K562 (cell line): ENCODE data around the gene FRMD5. TPM values are rescaled to one million over a fixed set of nuclear protein-coding genes. Genes with fewer than 3 reads are reported as not detected.

Source experiments
- ATAC-seq: fragments of 200-7000 bp; cut with Tn5 transposase; 3 replicates; pipeline ENCODE4 v1.9.1; 2020; ENCODE audit warnings: moderate library complexity
- BruUV-seq: library from RNA; stranded (reverse); fragments of 400-500 nt; replicated peaks from 2 replicates; lab custom pipeline; 2021; lab: Mats Ljungman, UMichigan
- CTCF ChIA-PET: fragments of 300-600 bp; formaldehyde crosslinking; extraction: SDS; loops from one replicate; lab custom pipeline; 2021; ENCODE audit warnings: low intra/inter-chr PET ratio; lab: Yijun Ruan, JAX
- POLR2A ChIA-PET: fragments of 300-600, 350-650 bp; sonication (Branson Sonifier 250); formaldehyde crosslinking; extraction: SDS; loops from one replicate; lab custom pipeline; 2021; ENCODE audit warnings: antibody characterized with exemption, inconsistent platforms; lab: Yijun Ruan, JAX
- DNase-seq, 4 experiments: peaks; one replicate each; pipeline versions ENCODE4 v3.0.0 to v3.0.0-alpha.2; 2011 to 2018; ENCODE audit warnings: low spot score in 3 of 4, mixed read lengths in 3 of 4; ENCODE audit errors: extremely low read depth in 1 of 4
- FAIRE-seq: peaks from 2 replicates; lab custom pipeline; 2011; peaks lifted over from hg19 to GRCh38; lab: Jason Lieb, UNC
- H2AFZ ChIP-seq: 2 replicates; pipeline ENCODE4 v1.6.0; 2011; ENCODE audit warnings: low read depth, low read length, control low read depth, inconsistent platforms
- H3K27ac ChIP-seq: fragments of 200-600 bp; 3 replicates; pipeline ENCODE4 v1.8.0; 2011; ENCODE audit warnings: low read depth, mild to moderate bottlenecking, control low read depth, inconsistent platforms, low read length, moderate library complexity, mixed read lengths; ENCODE audit errors: extremely low read depth
- H3K27me3 ChIP-seq, 2 experiments: fragments of 300-600 bp in 1 of 2; 2 replicates in 1 of 2; 3 replicates in 1 of 2; pipeline versions ENCODE4 v1.6.0 to v1.8.0; 2011; ENCODE audit warnings: inconsistent platforms in 2 of 2, low read length in 2 of 2, mild to moderate bottlenecking in 1 of 2, mixed read lengths in 1 of 2, moderate library complexity in 1 of 2; ENCODE audit not compliant: control insufficient read depth in 2 of 2, insufficient read depth in 2 of 2
- H3K36me3 ChIP-seq: fragments of 300-600 bp; 3 replicates; pipeline ENCODE4 v1.8.0; 2011; ENCODE audit warnings: mild to moderate bottlenecking, low read length, inconsistent platforms; ENCODE audit not compliant: control insufficient read depth, insufficient read depth
- H3K4me1 ChIP-seq, 2 experiments: fragments of 200-600 bp in 1 of 2; replicated peaks in 1 of 2; 2 replicates in 1 of 2; 3 replicates in 1 of 2; pipeline versions ENCODE4 v1.5.1 to v1.8.0; 2011; ENCODE audit warnings: inconsistent platforms in 2 of 2, low read length in 2 of 2, mild to moderate bottlenecking in 1 of 2, mixed read lengths in 1 of 2, moderate library complexity in 1 of 2; ENCODE audit not compliant: control insufficient read depth in 2 of 2, insufficient read depth in 2 of 2
- H3K4me2 ChIP-seq: 2 replicates; pipeline ENCODE4 v1.6.1; 2011; ENCODE audit warnings: low read length, control low read depth, inconsistent platforms, mixed read lengths; ENCODE audit not compliant: insufficient read depth
- H3K4me3 ChIP-seq: fragments of 200-600 bp; sonication (generic), shearing (Covaris generic); 2 replicates; pipeline ENCODE4 v1.5.1; 2016; ENCODE audit warnings: control low read depth, inconsistent platforms
- H3K79me2 ChIP-seq: fragments of 200-600 bp; 3 replicates; pipeline ENCODE4 v1.8.0; 2011; ENCODE audit warnings: low read length, inconsistent platforms; ENCODE audit not compliant: control insufficient read depth, insufficient read depth
- H3K9ac ChIP-seq, 2 experiments: 2 replicates each; pipeline versions ENCODE4 v1.6.0 to v1.6.1; 2011; ENCODE audit warnings: low read depth in 2 of 2, low read length in 2 of 2, control low read depth in 1 of 2, inconsistent platforms in 1 of 2, mild to moderate bottlenecking in 1 of 2, mixed read lengths in 1 of 2; ENCODE audit not compliant: insufficient read depth in 1 of 2
- H3K9me1 ChIP-seq: one replicate; pipeline ENCODE4 v1.6.0; 2011; ENCODE audit warnings: inconsistent platforms, mild to moderate bottlenecking, low read length, moderate library complexity; ENCODE audit not compliant: control insufficient read depth, insufficient read depth
- H3K9me3 ChIP-seq: replicated peaks from 2 replicates; pipeline ENCODE4 v1.5.1; 2011; ENCODE audit warnings: low read depth, low read length, inconsistent platforms; ENCODE audit not compliant: control insufficient read depth, insufficient read depth
- H4K20me1 ChIP-seq: replicated peaks from 2 replicates; pipeline ENCODE4 v1.6.1; 2011; ENCODE audit warnings: low read length, inconsistent platforms, mixed read lengths; ENCODE audit not compliant: control insufficient read depth, insufficient read depth
- CBFA2T2 ChIP-seq: fragments of 450-650 bp; conservative IDR thresholded peaks from 2 replicates; pipeline ENCODE4 v1.6.1; 2017; ENCODE audit warnings: mild to moderate bottlenecking
- ELF1 ChIP-seq: fragments of 200-800 bp; sonication (Bioruptor generic); IDR thresholded peaks from 2 replicates; pipeline ENCODE4 v1.6.1; 2016; ENCODE audit warnings: missing genetic modification characterization, missing compliant biosample characterization
- FOXP1 ChIP-seq: sonication (generic); formaldehyde crosslinking; IDR thresholded peaks from 2 replicates; pipeline ENCODE4 v1.8.0; 2022; ENCODE audit warnings: mild to moderate bottlenecking, missing genetic modification reagents
- HCFC1 ChIP-seq: IDR thresholded peaks from 2 replicates; pipeline ENCODE4 v1.6.1; 2012; ENCODE audit warnings: low read depth, low read length, improper control_type of control experiment
- HSF4 ChIP-seq: fragments of 250-450 bp; sonication (Bioruptor Pico); IDR thresholded peaks from 2 replicates; pipeline ENCODE4 v2.1.2; 2022; ENCODE audit warnings: mild to moderate bottlenecking, moderate library complexity, borderline replicate concordance
- KDM1A ChIP-seq, 2 experiments: fragments of 450-650 bp; IDR thresholded peaks; 2 replicates each; pipeline ENCODE4 v1.6.1; 2016; ENCODE audit warnings: mild to moderate bottlenecking in 2 of 2
- KHSRP ChIP-seq: fragments of 450-650 bp; IDR thresholded peaks from 2 replicates; pipeline ENCODE4 v1.6.1; 2017
- LCOR ChIP-seq: sonication (generic); formaldehyde crosslinking; IDR thresholded peaks from 2 replicates; pipeline ENCODE4 v1.8.0; 2022; ENCODE audit warnings: mild to moderate bottlenecking, missing genetic modification reagents
- THAP7 ChIP-seq: fragments of 250-450 bp; sonication (Bioruptor Pico); IDR thresholded peaks from 2 replicates; pipeline ENCODE4 v1.5.0; 2021
- ZC3H4 ChIP-seq: sonication (generic); formaldehyde crosslinking; IDR thresholded peaks from 2 replicates; pipeline ENCODE4 v1.9.0; 2021; ENCODE audit warnings: missing genetic modification reagents, borderline replicate concordance
- ZNF121 ChIP-seq: sonication (generic); formaldehyde crosslinking; conservative IDR thresholded peaks from 2 replicates; pipeline ENCODE4 v1.8.0; 2022; ENCODE audit warnings: missing genetic modification reagents
- ZNF274 ChIP-seq: IDR thresholded peaks from 2 replicates; pipeline ENCODE4 v1.6.1; 2011; ENCODE audit warnings: low read depth, mild to moderate bottlenecking, low read length, moderate library complexity, borderline replicate concordance
- WGBS: fragments of 100-300 bp; shearing (Covaris generic); methylation state at CpG from one replicate; pipeline ENCODE4 v1.1.6; 2016; ENCODE audit warnings: low coverage, mixed read lengths; ENCODE audit not compliant: insufficient coverage; ENCODE audit errors: missing lambda C conversion rate; 5-methylcytosine and 5-hydroxymethylcytosine counted together
- in situ Hi-C: fragments of 300-500 bp; cut with MboI; formaldehyde crosslinking; loops from 4 replicates; pipeline ENCODE4 v1.15.0; 2018; ENCODE audit warnings: inconsistent platforms, mixed read lengths
- intact Hi-C: fragments of 100-400 bp; cut with micrococcal nuclease; formaldehyde crosslinking; loops from 2 replicates; pipeline ENCODE4 v1.14.2; 2022
- polyA plus RNA-seq, 8 experiments: library from polyadenylated mRNA; depleted of rRNA in 4 of 8; stranded (reverse) in 5 of 8; unstranded in 3 of 8; fragments of >200 nt; fragmentation: Nextera tagmentation in 2 of 8; fragmentation: Illumina TruSeq in 1 of 8; extraction: Ambion mirVana in 2 of 8; extraction: Trizol in 1 of 8; gene quantifications; 2 replicates each; pipeline versions ENCODE4 v1.2.1 to v1.2.3, GENCODE V29; 2011 to 2014; ENCODE audit warnings: inconsistent platforms in 1 of 8, missing spikeins in 1 of 8
- total RNA-seq, 7 experiments: library from RNA; depleted of rRNA in 6 of 7; stranded (reverse); fragments of >200 nt in 6 of 7; fragmentation: Illumina TruSeq in 2 of 7; extraction: Trizol in 2 of 7; gene quantifications; 2 replicates each; pipeline versions ENCODE4 v1.2.1 to v1.2.3, GENCODE V29; 2011 to 2021; ENCODE audit warnings: low replicate concordance in 1 of 7
- TF ChIP-seq, protein P1 (sequence below), 2 experiments: fragments of 450-650 bp in 1 of 2; sonication (generic) in 1 of 2; formaldehyde crosslinking; conservative IDR thresholded peaks; 2 replicates each; pipeline versions ENCODE4 v1.4.0 to v1.8.1; 2020 to 2022; ENCODE audit warnings: mild to moderate bottlenecking in 1 of 2, missing genetic modification reagents in 1 of 2

Gene FRMD5
- total and polyA plus RNA-seq, 9 of the 15 experiments (the other 6 are each of a cell fraction or from before 2014, with no cell fraction given): 0.13 to 0.38 TPM; not detected in 7

GRCh38 chr15:43969802-43970375, 225.2 kb downstream of the FRMD5 start (continued):
- no peak for TF ChIP-seq ZNF121 (CRISPR knock-in tag)
- TF ChIP-seq ZNF274: no peak
- no peak for TF ChIP-seq HCFC1
- no peak for TF ChIP-seq CBFA2T2
- TF ChIP-seq, all 486 proteins: peak for 0

GRCh38 chr15:43968551-43968950, 226.5 kb downstream of the FRMD5 start:
- no peak overlapping the region for H3K4me2 ChIP-seq
- H3K9ac ChIP-seq: no peak overlapping the region
- CTCF ChIA-PET: no interaction called here
- FAIRE-seq (no peak), ATAC-seq (no peak), DNase-seq (no peak)
- H3K9me3 ChIP-seq: no peaks in the 10 kb centered on the region
- intact Hi-C loops: no loop called here
- no peak overlapping the region for H3K4me3 ChIP-seq
- BruUV-seq: no TSS peak
- peaks cover 3 to 6% of the 10 kb centered on the region in 2 experiments; a peak in 3 of 5 replicates for H3K27me3 ChIP-seq
- no peak overlapping the region for H2AFZ ChIP-seq
- no peaks in the 10 kb centered on the region for H3K79me2 ChIP-seq
- H4K20me1 ChIP-seq: no peaks in the 10 kb centered on the region
- H3K4me1 ChIP-seq: no peaks in the 10 kb centered on the region
- in situ Hi-C loops: no loop called here
- H3K36me3 ChIP-seq: no peaks in the 10 kb centered on the region
- 0% methylated on average over 3 of the region's 3 CpGs for WGBS
- no peaks in the 10 kb centered on the region for H3K9me1 ChIP-seq
- no peak for TF ChIP-seq ZC3H4 (CRISPR knock-in tag)
- TF ChIP-seq LCOR (CRISPR knock-in tag): no peak
- no peak for TF ChIP-seq THAP7 (CRISPR knock-in tag)
- no peak for TF ChIP-seq HSF4 (CRISPR knock-in tag)
- no peak for TF ChIP-seq ELF1 (tag)
- TF ChIP-seq, protein P1, sequence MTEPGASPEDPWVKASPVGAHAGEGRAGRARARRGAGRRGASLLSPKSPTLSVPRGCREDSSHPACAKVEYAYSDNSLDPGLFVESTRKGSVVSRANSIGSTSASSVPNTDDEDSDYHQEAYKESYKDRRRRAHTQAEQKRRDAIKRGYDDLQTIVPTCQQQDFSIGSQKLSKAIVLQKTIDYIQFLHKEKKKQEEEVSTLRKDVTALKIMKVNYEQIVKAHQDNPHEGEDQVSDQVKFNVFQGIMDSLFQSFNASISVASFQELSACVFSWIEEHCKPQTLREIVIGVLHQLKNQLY (CRISPR knock-in tag; conservative IDR thresholded peaks at IDR 0.05): no peak
- no peak for TF ChIP-seq KDM1A (IDR thresholded peaks at IDR 0.05)
- TF ChIP-seq FOXP1 (CRISPR knock-in tag): no peak
- TF ChIP-seq KHSRP: no peak
- POLR2A ChIA-PET: interaction anchor here (0.7 to 0.8 kb wide), 2 partner anchors 50 to 137 kb away, joined by 3 read pairs; no protein-coding TSS in a partner anchor
- no peak overlapping the region for H3K27ac ChIP-seq
